ENCODE data around the gene GYS1. TPM values are rescaled to one million over a fixed set of nuclear protein-coding genes. Genes with fewer than 3 reads are reported as not detected.

The GYS1 gene
- total RNA-seq, 1 donor from 2014 or later = 50.7 TPM

DNA sequence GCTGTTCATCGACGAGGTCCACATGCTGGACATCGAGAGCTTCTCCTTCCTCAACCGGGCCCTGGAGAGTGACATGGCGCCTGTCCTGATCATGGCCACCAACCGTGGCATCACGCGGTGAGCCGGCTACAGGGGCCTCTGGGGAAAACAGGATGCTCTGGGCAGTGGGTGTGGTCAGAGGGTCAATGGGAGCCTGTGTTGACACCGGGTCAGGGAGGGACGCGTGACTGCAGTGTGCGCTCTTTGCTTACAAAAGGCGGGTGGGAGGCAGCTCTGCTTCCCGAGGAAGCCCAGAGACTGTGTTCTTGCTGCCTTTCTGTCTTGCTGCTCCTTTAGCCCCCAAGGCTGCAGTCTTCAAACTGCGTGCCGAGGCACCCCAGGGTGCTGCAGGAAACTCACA, 18.1 kb upstream of the GYS1 start:
- TF ChIP-seq, protein P1, sequence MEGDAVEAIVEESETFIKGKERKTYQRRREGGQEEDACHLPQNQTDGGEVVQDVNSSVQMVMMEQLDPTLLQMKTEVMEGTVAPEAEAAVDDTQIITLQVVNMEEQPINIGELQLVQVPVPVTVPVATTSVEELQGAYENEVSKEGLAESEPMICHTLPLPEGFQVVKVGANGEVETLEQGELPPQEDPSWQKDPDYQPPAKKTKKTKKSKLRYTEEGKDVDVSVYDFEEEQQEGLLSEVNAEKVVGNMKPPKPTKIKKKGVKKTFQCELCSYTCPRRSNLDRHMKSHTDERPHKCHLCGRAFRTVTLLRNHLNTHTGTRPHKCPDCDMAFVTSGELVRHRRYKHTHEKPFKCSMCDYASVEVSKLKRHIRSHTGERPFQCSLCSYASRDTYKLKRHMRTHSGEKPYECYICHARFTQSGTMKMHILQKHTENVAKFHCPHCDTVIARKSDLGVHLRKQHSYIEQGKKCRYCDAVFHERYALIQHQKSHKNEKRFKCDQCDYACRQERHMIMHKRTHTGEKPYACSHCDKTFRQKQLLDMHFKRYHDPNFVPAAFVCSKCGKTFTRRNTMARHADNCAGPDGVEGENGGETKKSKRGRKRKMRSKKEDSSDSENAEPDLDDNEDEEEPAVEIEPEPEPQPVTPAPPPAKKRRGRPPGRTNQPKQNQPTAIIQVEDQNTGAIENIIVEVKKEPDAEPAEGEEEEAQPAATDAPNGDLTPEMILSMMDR (IDR thresholded peaks at IDR 0.05) = no peak
- intact Hi-C loops (cut with micrococcal nuclease) = no loop called here
- Mint-ChIP-seq H3K4me1 (no peaks in the 10 kb centered on the region), H3K27me3 (no peaks in the 10 kb centered on the region), H3K4me3 (no peak overlapping the region), H3K36me3 (ENCODE audit: low read depth) (peaks cover 74% of the 10 kb centered on the region), H3K27ac (no peak overlapping the region), H3K9me3 (no peaks in the 10 kb centered on the region)
- ChIA-PET CTCF (no interaction called here), POLR2A (interaction anchor here (0.6 kb wide), 1 partner anchor 17 kb away, joined by 6 read pairs; the partner anchor contains the start of gene RUVBL2)
- ATAC-seq (ENCODE audit: low read depth) = no peak
- DNase-seq = no peak

DNA sequence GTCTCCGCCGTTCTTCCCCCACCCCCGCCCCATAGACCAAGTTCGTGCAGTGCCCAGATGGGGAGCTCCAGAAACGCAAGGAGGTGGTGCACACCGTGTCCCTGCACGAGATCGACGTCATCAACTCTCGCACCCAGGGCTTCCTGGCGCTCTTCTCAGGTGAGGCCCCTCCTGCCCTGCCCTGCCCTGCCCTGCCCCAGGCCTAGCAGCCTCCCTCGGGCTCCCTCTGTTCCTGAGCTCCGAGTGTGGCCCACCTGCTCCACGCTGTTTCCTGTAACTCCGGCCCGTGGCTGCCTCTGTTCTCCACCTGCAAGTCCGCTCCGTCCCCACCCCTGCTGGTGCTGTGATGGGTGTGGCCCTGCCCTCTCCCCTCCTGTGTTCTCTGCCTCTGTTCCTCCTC, 17.3 kb upstream of the GYS1 start:
- DNase-seq (no peak), ATAC-seq (ENCODE audit: low read depth) (no peak)
- TF ChIP-seq, protein P1 (IDR thresholded peaks at IDR 0.05) = no peak
- no peaks in the 10 kb centered on the region for H3K9me3 Mint-ChIP-seq
- CTCF ChIA-PET = no interaction called here
- H3K36me3 Mint-ChIP-seq (ENCODE audit: low read depth) = peaks cover 75% of the 10 kb centered on the region
- no peak overlapping the region for H3K4me3 Mint-ChIP-seq
- intact Hi-C loops (cut with micrococcal nuclease) = no loop called here
- no peaks in the 10 kb centered on the region for H3K27me3 Mint-ChIP-seq
- no peaks in the 10 kb centered on the region for H3K4me1 Mint-ChIP-seq
- no peak overlapping the region for H3K27ac Mint-ChIP-seq
- POLR2A ChIA-PET = interaction anchor here (0.6 kb wide), 1 partner anchor 17 kb away, joined by 6 read pairs; the partner anchor contains the start of gene RUVBL2

- H3K27ac Mint-ChIP-seq = no peak overlapping the region
- H3K36me3 Mint-ChIP-seq (ENCODE audit: low read depth) = peaks cover 74% of the 10 kb centered on the region
- no peaks in the 10 kb centered on the region for H3K9me3 Mint-ChIP-seq
- intact Hi-C loops (cut with micrococcal nuclease) = no loop called here
- DNase-seq (no peak), ATAC-seq (ENCODE audit: low read depth) (no peak)
- CTCF ChIA-PET = no interaction called here
- H3K4me3 Mint-ChIP-seq = no peak overlapping the region
- TF ChIP-seq, protein P1 (IDR thresholded peaks at IDR 0.05) = no peak
- H3K4me1 Mint-ChIP-seq = no peaks in the 10 kb centered on the region
- no peaks in the 10 kb centered on the region for H3K27me3 Mint-ChIP-seq
- POLR2A ChIA-PET = no interaction called here
Observed at GRCh38 chr19:49009828-49010227, 16.7 kb upstream of the GYS1 start.

DNA sequence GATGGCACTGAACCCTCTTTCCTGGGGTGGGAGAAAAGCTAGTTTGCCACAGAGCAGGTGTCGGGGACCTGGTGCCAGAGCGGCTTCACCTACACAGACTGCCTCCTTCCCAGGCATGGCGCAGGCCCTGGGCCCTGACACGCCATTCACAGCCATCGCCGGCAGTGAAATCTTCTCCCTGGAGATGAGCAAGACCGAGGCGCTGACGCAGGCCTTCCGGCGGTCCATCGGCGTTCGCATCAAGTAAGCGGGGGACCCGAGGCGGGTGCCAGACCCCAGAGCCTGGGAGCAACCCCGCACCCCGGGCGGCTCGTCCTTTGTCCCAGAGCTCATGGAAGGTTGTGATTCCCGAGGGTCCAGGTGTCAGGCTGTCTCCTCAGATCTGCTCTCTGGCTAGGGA, 13.8 kb upstream of the GYS1 start:
- DNase-seq = no peak
- Mint-ChIP-seq H3K36me3 (ENCODE audit: low read depth) (peaks cover 72% of the 10 kb centered on the region), H3K4me1 (no peaks in the 10 kb centered on the region), H3K27ac (no peak overlapping the region), H3K4me3 (no peak overlapping the region), H3K27me3 (no peaks in the 10 kb centered on the region), H3K9me3 (no peaks in the 10 kb centered on the region)
- ChIA-PET POLR2A (interaction anchor here (0.9 kb wide), 1 partner anchor 14 kb away, joined by 5 read pairs; the partner anchor contains the start of genes GYS1 and RUVBL2), CTCF (no interaction called here)
- intact Hi-C loops (cut with micrococcal nuclease) = no loop called here
- no peak for ATAC-seq (ENCODE audit: low read depth)
- TF ChIP-seq, protein P1 (IDR thresholded peaks at IDR 0.05) = no peak

- Mint-ChIP-seq H3K27ac (no peak overlapping the region), H3K9me3 (no peaks in the 10 kb centered on the region), H3K27me3 (no peaks in the 10 kb centered on the region), H3K36me3 (ENCODE audit: low read depth) (peaks cover 58% of the 10 kb centered on the region), H3K4me1 (no peaks in the 10 kb centered on the region), H3K4me3 (no peak overlapping the region)
- TF ChIP-seq, protein P1 (IDR thresholded peaks at IDR 0.05) = no peak
- intact Hi-C loops (cut with micrococcal nuclease) = no loop called here
- ATAC-seq (ENCODE audit: low read depth) (no peak), DNase-seq (no peak)
- ChIA-PET POLR2A (no interaction called here), CTCF (no interaction called here)
Observed at GRCh38 chr19:49004964-49005614, 12.0 kb upstream of the GYS1 start.

Data from activated B cell treated with CpG ODN at 0.5 μM for 24 hours (primary cell).